GM19463 (cell line): ENCODE results near the gene DNAJB1.
"Not testable (repeated sequence)": the region's sequence is repeated elsewhere in the genome, so short reads cannot be mapped to it uniquely, and the experiment has no call there.

Experiments used
- ATAC-seq: cut with Tn5 transposase; IDR thresholded peaks from one replicate; pipeline ENCODE4 v1.9.1; 2021; ENCODE audit warnings: mild to moderate bottlenecking, moderate library complexity; ENCODE audit not compliant: unreplicated experiment

DNAJB1 gene

GRCh38 chr19:14520543-14520942 lies 2.3 kb upstream of the DNAJB1 start:
- no peak for ATAC-seq

- no peak for ATAC-seq
Observed at GRCh38 chr19:14519860-14520407, 1.7 kb upstream of the DNAJB1 start.

GRCh38 chr19:14519245-14519859 lies 1.2 kb upstream of the DNAJB1 start:
- ATAC-seq = no peak

- ATAC-seq = no peak
Observed at GRCh38 chr19:14517446-14517839, 754 bp downstream of the DNAJB1 start.

GRCh38 chr19:14516746-14517438 lies 1.3 kb downstream of the DNAJB1 start:
- no peak for ATAC-seq

- no peak for ATAC-seq
Observed at GRCh38 chr19:14516048-14516534, 2.1 kb downstream of the DNAJB1 start.

- no peak for ATAC-seq
Observed at GRCh38 chr19:14515501-14516047, 2.6 kb downstream of the DNAJB1 start.

- ATAC-seq = no peak
Observed at GRCh38 chr19:14514215-14514863, 3.9 kb downstream of the DNAJB1 start.

- no peak for ATAC-seq
Observed at GRCh38 chr19:14512406-14512961, 5.7 kb downstream of the DNAJB1 start.

GRCh38 chr19:14511229-14511593 lies 7.0 kb downstream of the DNAJB1 start:
- ATAC-seq = no peak

GRCh38 chr19:14510311-14511228 lies 7.6 kb downstream of the DNAJB1 start:
- ATAC-seq = no peak

- no peak for ATAC-seq
Observed at GRCh38 chr19:14507704-14508542, 10.3 kb downstream of the DNAJB1 start.

GRCh38 chr19:14505488-14506239 lies 12.5 kb downstream of the DNAJB1 start:
- ATAC-seq = no peak

GRCh38 chr19:14504575-14504974 lies 13.6 kb downstream of the DNAJB1 start:
- not testable (repeated sequence) for ATAC-seq

GRCh38 chr19:14503285-14503684 lies 14.9 kb downstream of the DNAJB1 start:
- no peak for ATAC-seq

GRCh38 chr19:14502334-14503092 lies 15.7 kb downstream of the DNAJB1 start:
- no peak for ATAC-seq

GRCh38 chr19:14497228-14497921 lies 20.8 kb downstream of the DNAJB1 start:
- ATAC-seq = no peak
